IPS-18a (cell line): ENCODE data around the gene ARHGAP33.
"Not testable (repeated sequence)": the region's sequence is repeated elsewhere in the genome, so short reads cannot be mapped to it uniquely, and the experiment has no call there.

Experiments
- H3K27ac ChIP-seq: one replicate; pipeline ENCODE4 v1.5.1; 2013; ENCODE audit warnings: low read length
- H3K27me3 ChIP-seq: one replicate; pipeline ENCODE4 v1.6.1; 2013; ENCODE audit warnings: mild to moderate bottlenecking, low read length; ENCODE audit not compliant: control insufficient read depth, insufficient read depth
- H3K36me3 ChIP-seq: one replicate; pipeline ENCODE4 v1.6.1; 2013; ENCODE audit warnings: low read depth, low read length; ENCODE audit not compliant: control insufficient read depth
- H3K4me1 ChIP-seq: one replicate; pipeline ENCODE4 v1.6.1; 2013; ENCODE audit warnings: low read depth, low read length; ENCODE audit not compliant: control insufficient read depth
- H3K4me3 ChIP-seq: one replicate; pipeline ENCODE4 v1.5.1; 2013; ENCODE audit warnings: low read length
- H3K9ac ChIP-seq: one replicate; pipeline ENCODE4 v1.6.1; 2013; ENCODE audit warnings: mild to moderate bottlenecking, low read length, moderate library complexity
- H3K9me3 ChIP-seq: one replicate; pipeline ENCODE4 v1.6.1; 2013; ENCODE audit warnings: low read depth, low read length; ENCODE audit not compliant: control insufficient read depth

Gene ARHGAP33

GRCh38 chr19:35793381-35794165, 18.2 kb downstream of the ARHGAP33 start:
- H3K9ac ChIP-seq = no peak overlapping the region
- no peak overlapping the region for H3K4me3 ChIP-seq
- H3K9me3 ChIP-seq = no peaks in the 10 kb centered on the region
- H3K27me3 ChIP-seq = peaks cover 32% of the 10 kb centered on the region
- no peak overlapping the region for H3K27ac ChIP-seq
- no peaks in the 10 kb centered on the region for H3K36me3 ChIP-seq
- no peaks in the 10 kb centered on the region for H3K4me1 ChIP-seq

DNA sequence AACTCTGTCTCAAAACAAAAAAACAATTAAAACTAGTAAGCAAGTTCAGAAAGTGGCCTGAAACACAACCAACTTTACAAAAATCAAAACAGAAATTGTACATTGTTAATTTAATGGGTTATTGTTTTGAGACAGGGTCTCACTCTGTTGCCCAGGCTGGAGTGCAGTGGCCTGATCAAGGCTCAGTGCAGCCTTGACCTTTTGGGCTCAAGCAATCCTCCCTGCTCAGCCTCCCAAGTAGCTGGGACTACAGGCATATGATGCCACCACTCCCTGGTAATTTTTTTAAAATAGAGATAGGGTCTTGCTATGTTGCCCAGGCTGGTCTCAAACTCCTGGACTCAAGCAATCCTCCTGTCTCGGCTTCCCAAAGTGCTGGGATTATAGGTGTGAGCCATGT, 20.2 kb downstream of the ARHGAP33 start:
- H3K4me1 ChIP-seq, H3K4me3 ChIP-seq, H3K9ac ChIP-seq, H3K9me3 ChIP-seq, H3K27ac ChIP-seq, H3K36me3 ChIP-seq: not testable (repeated sequence)
- H3K27me3 ChIP-seq = peaks cover 32% of the 10 kb centered on the region

- Histone ChIP-seq H3K36me3 (no peaks in the 10 kb centered on the region), H3K4me3 (peak overlapping the region; percentile 49), H3K9ac (no peak overlapping the region), H3K9me3 (no peaks in the 10 kb centered on the region), H3K27me3 (peaks cover 32% of the 10 kb centered on the region), H3K27ac (no peak overlapping the region), H3K4me1 (no peaks in the 10 kb centered on the region)
Observed at GRCh38 chr19:35796645-35797542, 21.5 kb downstream of the ARHGAP33 start.

- H3K9me3 ChIP-seq = no peaks in the 10 kb centered on the region
- no peaks in the 10 kb centered on the region for H3K36me3 ChIP-seq
- peaks cover 32% of the 10 kb centered on the region for H3K27me3 ChIP-seq
- H3K9ac ChIP-seq = no peak overlapping the region
- no peak overlapping the region for H3K27ac ChIP-seq
- H3K4me3 ChIP-seq = peak overlapping the region; percentile 49
- no peaks in the 10 kb centered on the region for H3K4me1 ChIP-seq
Observed at GRCh38 chr19:35797663-35798062, 22.3 kb downstream of the ARHGAP33 start.

DNA sequence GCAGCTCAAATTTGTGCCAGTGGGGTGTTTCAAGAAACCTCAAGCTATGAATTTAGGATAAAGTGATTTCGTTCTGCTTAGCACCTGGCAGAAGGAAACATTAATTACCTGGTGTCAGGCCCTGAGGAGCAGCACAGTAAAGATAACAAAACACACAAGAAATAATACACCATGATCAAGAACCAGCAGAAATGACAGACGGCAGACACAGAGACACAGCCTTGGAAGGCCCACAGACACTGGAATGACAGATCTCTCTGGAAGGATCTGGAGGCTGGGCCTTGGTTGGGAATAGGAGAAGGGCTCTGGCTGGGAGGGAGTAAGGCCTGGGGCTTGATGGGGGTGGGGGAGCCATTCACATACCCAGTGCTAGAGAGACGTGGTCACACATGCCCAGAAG, 26.5 kb downstream of the ARHGAP33 start:
- Histone ChIP-seq H3K4me1 (no peaks in the 10 kb centered on the region), H3K9ac (no peak overlapping the region), H3K4me3 (no peak overlapping the region), H3K27ac (no peak overlapping the region), H3K27me3 (peaks cover 14% of the 10 kb centered on the region), H3K9me3 (no peaks in the 10 kb centered on the region), H3K36me3 (no peaks in the 10 kb centered on the region)

- Histone ChIP-seq H3K9ac (no peak overlapping the region), H3K9me3 (no peaks in the 10 kb centered on the region), H3K4me3 (no peak overlapping the region), H3K27ac (no peak overlapping the region), H3K4me1 (no peaks in the 10 kb centered on the region), H3K27me3 (no peaks in the 10 kb centered on the region), H3K36me3 (no peaks in the 10 kb centered on the region)
Observed at GRCh38 chr19:35805526-35806102, 30.2 kb downstream of the ARHGAP33 start.

GRCh38 chr19:35806597-35806996, 31.2 kb downstream of the ARHGAP33 start:
- no peaks in the 10 kb centered on the region for H3K9me3 ChIP-seq
- no peaks in the 10 kb centered on the region for H3K27me3 ChIP-seq
- H3K36me3 ChIP-seq = no peaks in the 10 kb centered on the region
- H3K4me1 ChIP-seq = no peaks in the 10 kb centered on the region
- no peak overlapping the region for H3K9ac ChIP-seq
- no peak overlapping the region for H3K27ac ChIP-seq
- H3K4me3 ChIP-seq = no peak overlapping the region

DNA sequence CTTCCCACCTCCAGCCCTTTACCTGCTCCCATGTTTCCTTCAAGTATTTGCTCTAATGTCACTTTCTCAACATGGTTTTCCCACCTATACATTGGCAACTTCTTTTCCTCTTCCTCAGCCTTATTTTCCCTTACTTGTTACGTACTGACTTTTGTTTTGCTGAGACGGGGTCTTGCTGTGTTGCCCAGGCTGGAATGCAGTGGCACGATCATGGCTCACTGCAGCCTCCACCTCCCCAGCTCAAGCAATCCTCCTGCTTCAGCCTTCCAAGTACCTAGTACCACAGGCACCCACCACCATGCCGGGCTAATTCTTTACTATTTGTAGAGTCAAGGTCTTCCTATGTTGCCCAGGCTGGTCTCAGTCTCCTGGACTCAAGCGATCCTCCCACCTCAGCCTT, 32.3 kb downstream of the ARHGAP33 start:
- Histone ChIP-seq H3K27me3 (no peaks in the 10 kb centered on the region), H3K9me3 (no peaks in the 10 kb centered on the region), H3K9ac (no peak overlapping the region), H3K4me1 (no peaks in the 10 kb centered on the region), H3K4me3 (no peak overlapping the region), H3K27ac (no peak overlapping the region), H3K36me3 (no peaks in the 10 kb centered on the region)

DNA sequence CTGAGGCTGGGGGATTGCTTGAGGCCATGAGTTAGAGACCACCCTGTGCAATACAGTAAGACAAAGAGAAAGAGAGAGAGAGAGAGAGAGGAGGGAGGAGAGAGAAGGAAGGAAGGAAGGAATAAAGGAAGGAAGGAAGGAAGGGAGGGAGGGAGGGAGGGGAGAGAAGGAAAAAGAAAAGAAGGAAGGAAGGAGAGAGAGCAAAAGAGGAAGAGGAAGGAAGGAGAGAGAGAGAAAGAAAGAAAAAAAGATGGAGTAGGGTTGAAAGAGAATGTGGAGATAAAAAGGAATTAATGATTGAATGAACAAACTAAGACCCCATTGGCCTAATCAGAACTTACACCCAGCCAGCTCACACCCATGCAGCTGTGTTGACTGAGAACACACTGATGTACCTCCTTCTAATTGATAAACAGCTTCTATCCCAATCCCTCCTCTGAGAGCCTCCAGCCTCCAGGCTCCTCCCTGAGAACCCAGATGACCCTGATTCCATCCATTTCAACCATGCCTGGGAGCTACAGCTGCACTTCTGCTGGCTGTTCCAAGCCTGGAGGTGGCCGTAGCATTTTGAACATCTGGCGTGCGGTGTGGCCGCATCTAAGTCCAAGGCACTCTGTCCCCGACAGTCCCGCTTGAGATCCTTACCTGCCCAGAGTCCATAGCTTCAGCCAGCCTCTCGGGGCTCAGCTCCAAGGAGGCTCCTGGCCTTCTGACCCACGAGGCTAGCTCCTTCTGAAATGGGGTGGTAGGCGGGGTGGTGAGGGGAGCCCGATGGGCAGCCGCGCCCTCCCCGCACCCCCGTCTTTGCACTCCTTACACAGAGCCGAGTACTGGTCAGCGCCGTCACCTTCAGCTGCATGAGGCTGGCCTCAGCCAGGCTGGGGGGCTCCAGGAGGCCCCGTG, 36.2 kb downstream of the ARHGAP33 start:
- H3K36me3 ChIP-seq = no peaks in the 10 kb centered on the region
- H3K27me3 ChIP-seq = no peaks in the 10 kb centered on the region
- no peaks in the 10 kb centered on the region for H3K9me3 ChIP-seq
- H3K9ac ChIP-seq = no peak overlapping the region
- no peaks in the 10 kb centered on the region for H3K4me1 ChIP-seq
- no peak overlapping the region for H3K27ac ChIP-seq
- H3K4me3 ChIP-seq = no peak overlapping the region

- no peak within 1 kb of the TSS for H3K27ac ChIP-seq
- H3K9ac ChIP-seq = no peak within 1 kb of the TSS
- no peak within 1 kb of the TSS for H3K4me3 ChIP-seq
- no peaks in the 10 kb centered on the region for H3K36me3 ChIP-seq
- no peaks in the 10 kb centered on the region for H3K9me3 ChIP-seq
- H3K4me1 ChIP-seq = no peaks in the 10 kb centered on the region
- no peaks in the 10 kb centered on the region for H3K27me3 ChIP-seq
Observed at GRCh38 chr19:35812220-35813042, 37.1 kb downstream of the ARHGAP33 start, which contains the start of gene PRODH2. Gene PRODH2, minus strand, starts transcription at chr19:35812845. Its CDS starts 40 bp downstream, at chr19:35812805.
